HEK293T (cell line): ENCODE measurements around the gene PHACTR2.

Experiments
- ELF4 ChIP-seq: fragments of 450-650 bp; IDR thresholded peaks from 2 replicates; pipeline ENCODE4 v1.6.1; 2017; ENCODE audit warnings: antibody characterized with exemption
- HDGF ChIP-seq: fragments of 450-650 bp; IDR thresholded peaks from 2 replicates; pipeline ENCODE4 v1.6.1; 2017; ENCODE audit warnings: antibody characterized with exemption, borderline replicate concordance
- NFRKB ChIP-seq: fragments of 450-650 bp; IDR thresholded peaks from 2 replicates; pipeline ENCODE4 v1.6.1; 2016; ENCODE audit warnings: mild to moderate bottlenecking, moderate library complexity
- ZNF384 ChIP-seq: fragments of 450-650 bp; IDR thresholded peaks from 2 replicates; pipeline ENCODE4 v1.6.1; 2016
- TF ChIP-seq, protein P1 (sequence below): fragments of 450-650 bp; IDR thresholded peaks from 2 replicates; pipeline ENCODE4 v1.6.1; 2016

DNA sequence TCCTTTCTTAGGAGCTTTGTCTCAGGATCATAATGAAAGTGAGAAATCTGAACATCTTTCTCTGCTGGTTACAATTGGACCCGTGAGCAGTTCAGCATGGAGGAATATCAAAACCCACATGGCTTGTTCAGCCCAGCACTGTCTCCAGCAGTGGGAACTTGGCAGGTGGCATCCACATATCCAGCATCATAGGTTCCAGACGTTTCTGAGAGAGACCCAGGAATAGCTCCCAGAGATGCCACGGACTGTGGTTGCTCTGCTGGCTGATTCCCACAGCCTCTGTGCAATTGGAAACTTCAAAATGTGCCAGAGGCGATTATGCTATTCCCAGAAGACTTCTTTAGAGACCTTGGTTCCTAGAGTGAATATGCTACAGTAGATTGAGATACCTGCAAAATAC, 76.4 kb downstream of the PHACTR2 start:
- no peak for TF ChIP-seq HDGF
- no peak for TF ChIP-seq ELF4
- TF ChIP-seq, protein P1, sequence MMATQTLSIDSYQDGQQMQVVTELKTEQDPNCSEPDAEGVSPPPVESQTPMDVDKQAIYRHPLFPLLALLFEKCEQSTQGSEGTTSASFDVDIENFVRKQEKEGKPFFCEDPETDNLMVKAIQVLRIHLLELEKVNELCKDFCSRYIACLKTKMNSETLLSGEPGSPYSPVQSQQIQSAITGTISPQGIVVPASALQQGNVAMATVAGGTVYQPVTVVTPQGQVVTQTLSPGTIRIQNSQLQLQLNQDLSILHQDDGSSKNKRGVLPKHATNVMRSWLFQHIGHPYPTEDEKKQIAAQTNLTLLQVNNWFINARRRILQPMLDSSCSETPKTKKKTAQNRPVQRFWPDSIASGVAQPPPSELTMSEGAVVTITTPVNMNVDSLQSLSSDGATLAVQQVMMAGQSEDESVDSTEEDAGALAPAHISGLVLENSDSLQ, result no peak
- no peak for TF ChIP-seq NFRKB
- TF ChIP-seq ZNF384, result no peak
